Pericardium fibroblast (primary cell): ENCODE measurements around the gene EMB. TPM values are rescaled to one million over a fixed set of nuclear protein-coding genes. Genes with fewer than 3 reads are reported as not detected.

Experiments
- total RNA-seq: library from RNA; depleted of rRNA; stranded (reverse); fragments of >200 nt; gene quantifications from 2 replicates; pipeline ENCODE4 v1.2.3, GENCODE V29; 2015

Gene EMB, protein sequence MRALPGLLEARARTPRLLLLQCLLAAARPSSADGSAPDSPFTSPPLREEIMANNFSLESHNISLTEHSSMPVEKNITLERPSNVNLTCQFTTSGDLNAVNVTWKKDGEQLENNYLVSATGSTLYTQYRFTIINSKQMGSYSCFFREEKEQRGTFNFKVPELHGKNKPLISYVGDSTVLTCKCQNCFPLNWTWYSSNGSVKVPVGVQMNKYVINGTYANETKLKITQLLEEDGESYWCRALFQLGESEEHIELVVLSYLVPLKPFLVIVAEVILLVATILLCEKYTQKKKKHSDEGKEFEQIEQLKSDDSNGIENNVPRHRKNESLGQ
- 0.12 and 0.85 TPM in 2 replicates for total RNA-seq

DNA sequence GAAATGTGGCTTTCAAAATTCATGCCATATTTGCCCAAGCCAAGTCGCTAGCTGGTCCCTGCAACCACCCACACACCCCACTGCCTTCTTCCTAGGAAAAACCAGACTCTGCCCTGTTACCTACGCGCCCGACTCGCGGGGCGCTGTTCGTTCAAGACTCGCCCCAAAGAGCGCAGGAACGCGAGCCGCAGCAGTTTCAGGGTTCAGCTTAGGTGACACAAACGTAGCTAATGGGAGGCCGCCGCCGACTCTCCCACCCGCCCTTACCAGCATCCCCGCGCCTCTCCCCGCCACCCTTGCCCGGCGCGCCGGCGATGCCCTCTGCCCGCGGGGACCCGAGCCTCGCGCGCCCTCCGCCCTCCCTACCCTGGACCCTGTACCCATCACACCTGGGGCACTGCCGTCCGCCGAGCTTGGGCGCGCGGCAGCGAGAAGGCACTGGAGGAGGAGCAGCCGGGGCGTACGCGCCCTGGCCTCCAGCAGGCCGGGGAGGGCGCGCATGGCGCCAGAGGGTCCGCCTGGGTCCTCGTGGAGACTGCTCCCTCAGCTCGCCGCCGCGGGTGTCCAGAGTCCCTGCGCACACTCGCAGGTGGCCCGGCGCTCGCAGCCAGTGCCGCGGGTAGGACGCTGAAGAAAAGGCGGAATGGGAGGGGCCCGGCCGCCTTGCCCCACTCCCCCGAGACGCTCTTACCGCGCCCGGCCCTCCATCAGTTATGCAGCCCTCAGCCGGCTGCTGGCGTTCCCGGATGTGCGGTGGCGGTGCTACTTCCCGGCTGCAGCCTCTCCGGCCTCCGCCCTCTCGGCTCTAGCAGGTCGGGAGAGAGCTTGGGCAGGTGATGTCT is at the start of gene EMB:
Gene EMB, minus strand, starts transcription at position 638 of the 842 bp plus-strand sequence. Its CDS starts 137 bp downstream, at position 501.

Other genes with a start within 250 kb of the EMB start
- gene PARP8, start 225.3 kb upstream of the EMB start, total RNA-seq: 0.68 and 2.0 TPM in 2 replicates